ENCODE results near the gene MAP2K5.

- TF ChIP-seq CTCF (IDR thresholded peaks at IDR 0.05; ENCODE audit: insufficient read depth, low read depth, low read length) (no peak), EZH2 (IDR thresholded peaks at IDR 0.05; ENCODE audit: insufficient read depth, low read length) (no peak)
Observed at GRCh38 chr15:67558502-67558901, 16.0 kb downstream of the MAP2K5 start.

Measured in astrocyte (in vitro differentiated cells and primary cell).